ENCODE data around the gene PTPN22. TPM values are rescaled to one million over a fixed set of nuclear protein-coding genes. Genes with fewer than 3 reads are reported as not detected.
A peak's percentile ranks its signal among the peaks of the same experiment; 100 is the strongest.

PTPN22 gene
- total and polyA plus RNA-seq, 11 donors = 0.16 to 4.2 (median 0.45) TPM

- 80 to 87% (median 86%) methylated on average over 5 of the region's 5 CpGs for WGBS, 4 donors
- peak overlapping the region in 1 of 12 donors; percentile 34 for H3K27ac ChIP-seq
- intact Hi-C loops (cut with DNase I) = no loop called here
- TF ChIP-seq, protein P1, sequence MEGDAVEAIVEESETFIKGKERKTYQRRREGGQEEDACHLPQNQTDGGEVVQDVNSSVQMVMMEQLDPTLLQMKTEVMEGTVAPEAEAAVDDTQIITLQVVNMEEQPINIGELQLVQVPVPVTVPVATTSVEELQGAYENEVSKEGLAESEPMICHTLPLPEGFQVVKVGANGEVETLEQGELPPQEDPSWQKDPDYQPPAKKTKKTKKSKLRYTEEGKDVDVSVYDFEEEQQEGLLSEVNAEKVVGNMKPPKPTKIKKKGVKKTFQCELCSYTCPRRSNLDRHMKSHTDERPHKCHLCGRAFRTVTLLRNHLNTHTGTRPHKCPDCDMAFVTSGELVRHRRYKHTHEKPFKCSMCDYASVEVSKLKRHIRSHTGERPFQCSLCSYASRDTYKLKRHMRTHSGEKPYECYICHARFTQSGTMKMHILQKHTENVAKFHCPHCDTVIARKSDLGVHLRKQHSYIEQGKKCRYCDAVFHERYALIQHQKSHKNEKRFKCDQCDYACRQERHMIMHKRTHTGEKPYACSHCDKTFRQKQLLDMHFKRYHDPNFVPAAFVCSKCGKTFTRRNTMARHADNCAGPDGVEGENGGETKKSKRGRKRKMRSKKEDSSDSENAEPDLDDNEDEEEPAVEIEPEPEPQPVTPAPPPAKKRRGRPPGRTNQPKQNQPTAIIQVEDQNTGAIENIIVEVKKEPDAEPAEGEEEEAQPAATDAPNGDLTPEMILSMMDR (IDR thresholded peaks at IDR 0.05) = no peak
- no peak for TF ChIP-seq POLR2A (IDR thresholded peaks at IDR 0.05)
- no peak overlapping the region for H3K4me3 ChIP-seq
- peaks cover 0 to 41% (median 27%) of the 10 kb centered on the region in 9 donors for H3K36me3 ChIP-seq
- DNase-seq (no peak), ATAC-seq (no peak)
- no peaks in the 10 kb centered on the region for H3K9me3 ChIP-seq
- H3K27me3 ChIP-seq = no peaks in the 10 kb centered on the region
- H3K4me1 ChIP-seq = peaks cover 0 to 47% (median 18%) of the 10 kb centered on the region in 12 donors
These were observed 79.0 kb downstream of the PTPN22 start for GRCh38 chr1:113792471-113792870.

DNA sequence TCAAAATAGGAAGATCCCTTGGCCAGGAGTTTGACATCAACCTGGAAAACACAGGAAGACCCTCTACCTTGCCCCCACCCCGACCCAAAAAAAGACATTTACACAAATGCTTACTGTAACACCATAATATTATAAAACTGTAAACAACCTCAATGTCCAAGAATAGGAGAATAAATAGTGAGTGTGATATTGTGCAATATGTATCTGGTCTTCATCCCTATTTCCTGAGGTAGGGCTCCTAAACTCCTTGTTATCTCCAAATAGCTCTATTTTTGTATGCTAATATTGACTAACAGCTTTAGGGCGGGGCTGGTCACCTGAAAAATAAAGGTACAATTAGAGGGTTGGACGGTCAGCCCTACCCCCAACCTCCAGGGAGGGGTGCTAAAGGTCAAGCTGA lies 82.7 kb downstream of the PTPN22 start:
- TF ChIP-seq, protein P1 (IDR thresholded peaks at IDR 0.05) = no peak
- TF ChIP-seq POLR2A (IDR thresholded peaks at IDR 0.05) = no peak
- ATAC-seq = no peak
- 93 to 97% (median 95%) methylated on average over 3 of the region's 3 CpGs for WGBS, 4 donors

GRCh38 chr1:113787663-113788062 lies 83.8 kb downstream of the PTPN22 start:
- intact Hi-C loops (cut with DNase I) = no loop called here

More for the DNA sequence above, 82.7 kb downstream of the PTPN22 start:
- H3K9me3 ChIP-seq = no peaks in the 10 kb centered on the region
- H3K36me3 ChIP-seq = peaks cover 0 to 16% (median 0%) of the 10 kb centered on the region in 9 donors
- no peak for DNase-seq
- peaks cover 0 to 55% (median 27%) of the 10 kb centered on the region in 12 donors for H3K4me1 ChIP-seq
- no peak overlapping the region for H3K4me3 ChIP-seq
- H3K27me3 ChIP-seq = no peaks in the 10 kb centered on the region
- H3K27ac ChIP-seq = no peak overlapping the region
- intact Hi-C loops (cut with DNase I) = no loop called here

DNA sequence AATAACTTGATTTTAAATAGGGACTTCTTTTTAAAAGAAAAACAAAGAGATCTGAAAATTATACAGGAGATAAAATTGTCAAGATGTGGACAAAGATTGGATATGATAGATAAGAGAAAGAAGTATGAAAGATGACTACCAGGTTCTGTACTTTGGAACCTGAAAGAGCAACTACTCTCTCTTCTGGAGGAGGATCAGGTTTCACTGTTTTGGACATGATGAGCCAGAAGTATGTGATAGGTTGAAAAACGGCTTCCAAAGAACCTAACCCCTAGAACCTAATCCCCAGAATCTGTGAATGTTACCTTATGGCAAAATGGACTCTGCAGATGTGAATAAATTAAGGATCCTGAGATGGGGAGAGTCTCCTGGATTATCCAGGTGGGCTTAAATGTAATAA lies 85.4 kb downstream of the PTPN22 start:
- TF ChIP-seq, protein P1 (IDR thresholded peaks at IDR 0.05) = no peak
- no peak for TF ChIP-seq POLR2A (IDR thresholded peaks at IDR 0.05)
- Histone ChIP-seq H3K9me3 (no peaks in the 10 kb centered on the region), H3K27me3 (no peaks in the 10 kb centered on the region), H3K36me3 (peaks cover 0 to 9% (median 0%) of the 10 kb centered on the region in 9 donors), H3K4me3 (no peak overlapping the region), H3K27ac (peak overlapping the region in 1 of 12 donors; percentile 12), H3K4me1 (peaks cover 0 to 67% (median 44%) of the 10 kb centered on the region in 12 donors)
- DNase-seq (no peak), ATAC-seq (no peak)
- intact Hi-C loops (cut with DNase I) = no loop called here
- WGBS, 4 donors = 39 to 45% (median 43%) methylated on average over 1 of the region's 1 CpG

More at GRCh38 chr1:113787663-113788062, 83.8 kb downstream of the PTPN22 start:
- no peak overlapping the region for H3K27ac ChIP-seq
- peaks cover 0 to 55% (median 32%) of the 10 kb centered on the region in 12 donors for H3K4me1 ChIP-seq
- ATAC-seq = no peak
- no peaks in the 10 kb centered on the region for H3K27me3 ChIP-seq
- H3K9me3 ChIP-seq = no peaks in the 10 kb centered on the region
- H3K4me3 ChIP-seq = no peak overlapping the region
- WGBS, 4 donors = 87 to 95% (median 93%) methylated on average over 3 of the region's 3 CpGs
- peaks cover 0 to 12% (median 0%) of the 10 kb centered on the region in 9 donors for H3K36me3 ChIP-seq
- no peak for TF ChIP-seq POLR2A (IDR thresholded peaks at IDR 0.05)
- TF ChIP-seq, protein P1 (IDR thresholded peaks at IDR 0.05) = no peak
- no peak for DNase-seq

Data from heart left ventricle (tissue), 16 donors.